ENCODE measurements around the gene ITGA5.

Gene ITGA5

GRCh38 chr12:54389134-54389508 lies 29.9 kb downstream of the ITGA5 start:
- no peak for DNase-seq (ENCODE audit: low read depth in 2 of 2)

GRCh38 chr12:54388237-54389133 lies 30.6 kb downstream of the ITGA5 start:
- no peak for DNase-seq (ENCODE audit: low read depth in 2 of 2)

GRCh38 chr12:54387114-54387467 lies 32.0 kb downstream of the ITGA5 start:
- no peak for DNase-seq (ENCODE audit: low read depth in 2 of 2)

GRCh38 chr12:54386403-54387113 lies 32.5 kb downstream of the ITGA5 start:
- no peak for DNase-seq (ENCODE audit: low read depth in 2 of 2)

GRCh38 chr12:54385251-54385914 lies 33.7 kb downstream of the ITGA5 start:
- DNase-seq (ENCODE audit: low read depth in 2 of 2) = no peak

GRCh38 chr12:54384591-54385041 lies 34.5 kb downstream of the ITGA5 start, which contains the start of gene ZNF385A:
ZNF385A (minus strand) TSS chr12:54384733; CDS start chr12:54384514, 219 bp downstream.
- DNase-seq (ENCODE audit: low read depth in 2 of 2) = no peak

- DNase-seq (ENCODE audit: low read depth in 2 of 2) = no peak
Observed at GRCh38 chr12:54383041-54383609, 35.9 kb downstream of the ITGA5 start.

- DNase-seq (ENCODE audit: low read depth in 2 of 2) = no peak
Observed at GRCh38 chr12:54381136-54381535, 37.9 kb downstream of the ITGA5 start.

GRCh38 chr12:54379398-54380201 lies 39.5 kb downstream of the ITGA5 start:
- DNase-seq (ENCODE audit: low read depth in 2 of 2) = peak; percentile 89 to 90

- no peak for DNase-seq (ENCODE audit: low read depth in 2 of 2)
Observed at GRCh38 chr12:54378796-54379397, 40.2 kb downstream of the ITGA5 start.

- no peak for DNase-seq (ENCODE audit: low read depth in 2 of 2)
Observed at GRCh38 chr12:54377797-54378515, 41.1 kb downstream of the ITGA5 start.

- DNase-seq (ENCODE audit: low read depth in 2 of 2) = no peak
Observed at GRCh38 chr12:54377007-54377406, 42.1 kb downstream of the ITGA5 start.

GRCh38 chr12:54376596-54376995 lies 42.5 kb downstream of the ITGA5 start:
- DNase-seq (ENCODE audit: low read depth in 2 of 2) = no peak

GRCh38 chr12:54375259-54375579 lies 43.8 kb downstream of the ITGA5 start:
- no peak for DNase-seq (ENCODE audit: low read depth in 2 of 2)

- DNase-seq (ENCODE audit: low read depth in 2 of 2) = no peak
Observed at GRCh38 chr12:54374562-54375258, 44.4 kb downstream of the ITGA5 start.

GRCh38 chr12:54373649-54374561 lies 45.2 kb downstream of the ITGA5 start:
- DNase-seq (ENCODE audit: low read depth in 2 of 2) = no peak

GRCh38 chr12:54372113-54372806 lies 46.8 kb downstream of the ITGA5 start:
- no peak for DNase-seq (ENCODE audit: low read depth in 2 of 2)

Measured in activated CD4-positive, alpha-beta T cell treated with anti-CD3 and anti-CD28 coated beads for 24 hours (primary cell).